Adipocyte (in vitro differentiated cells): ENCODE results near the gene CR1.

ENCODE experiments used
- DNase-seq: peaks from one replicate; pipeline ENCODE4 v3.0.0-alpha.2; 2015; ENCODE audit warnings: low read depth
- H3K27me3 ChIP-seq: replicated peaks from 2 replicates; pipeline ENCODE4 v1.7.0; 2013; ENCODE audit warnings: mild to moderate bottlenecking, low read length, moderate library complexity; ENCODE audit not compliant: control insufficient read depth, insufficient read depth
- H3K36me3 ChIP-seq: 2 replicates; pipeline ENCODE4 v1.7.0; 2013; ENCODE audit warnings: low read length, mild to moderate bottlenecking, moderate library complexity; ENCODE audit not compliant: control insufficient read depth, insufficient read depth, severe bottlenecking
- H3K4me1 ChIP-seq: 2 replicates; pipeline ENCODE4 v1.7.0; 2013; ENCODE audit warnings: mild to moderate bottlenecking, low read length, moderate library complexity; ENCODE audit not compliant: control insufficient read depth, insufficient read depth
- H3K4me3 ChIP-seq: 2 replicates; pipeline ENCODE4 v1.7.0; 2013; ENCODE audit warnings: mild to moderate bottlenecking, low read length, moderate library complexity
- H3K9ac ChIP-seq: 2 replicates; pipeline ENCODE4 v1.7.0; 2013; ENCODE audit warnings: mild to moderate bottlenecking, low read length, moderate library complexity
- H3K9me3 ChIP-seq: 2 replicates; pipeline ENCODE4 v1.7.0; 2013; ENCODE audit warnings: mild to moderate bottlenecking, low read length, moderate library complexity; ENCODE audit not compliant: control insufficient read depth

Gene CR1

DNA sequence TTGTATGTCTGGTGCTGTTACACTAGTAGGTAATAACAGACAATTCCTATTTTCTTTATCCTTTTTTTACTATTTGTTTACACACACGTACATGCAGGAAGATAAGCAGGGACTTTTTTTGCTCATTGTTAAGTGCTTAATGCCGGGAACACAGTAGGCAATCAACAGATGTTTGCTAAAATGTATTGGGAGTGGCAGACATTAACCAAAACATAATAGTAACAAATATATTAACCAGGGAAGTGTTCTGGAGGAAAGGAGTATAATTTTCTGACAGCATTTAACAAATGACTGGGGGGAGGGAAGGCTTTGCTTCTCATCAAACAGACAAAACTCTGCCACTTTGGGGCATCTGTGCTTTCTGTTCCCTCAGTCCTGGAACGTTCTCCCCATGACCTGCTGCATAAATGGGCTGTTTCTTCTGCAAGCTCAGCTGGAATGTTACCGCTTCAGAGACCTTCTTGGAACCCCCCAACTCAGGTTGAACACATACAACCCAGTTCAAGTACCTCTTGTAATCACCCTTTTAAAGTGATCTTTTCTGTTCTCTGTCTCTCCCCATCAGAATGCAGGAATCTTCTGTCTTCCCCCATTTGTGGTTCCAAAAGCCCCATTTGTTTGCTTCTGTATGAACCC lies 151.1 kb downstream of the CR1 start:
- no peaks in the 10 kb centered on the region for H3K9me3 ChIP-seq
- no peak overlapping the region for H3K9ac ChIP-seq
- DNase-seq: no peak
- H3K4me1 ChIP-seq: peaks cover 7% of the 10 kb centered on the region
- no peaks in the 10 kb centered on the region for H3K36me3 ChIP-seq
- no peak overlapping the region for H3K4me3 ChIP-seq
- peaks cover 14% of the 10 kb centered on the region for H3K27me3 ChIP-seq

DNA sequence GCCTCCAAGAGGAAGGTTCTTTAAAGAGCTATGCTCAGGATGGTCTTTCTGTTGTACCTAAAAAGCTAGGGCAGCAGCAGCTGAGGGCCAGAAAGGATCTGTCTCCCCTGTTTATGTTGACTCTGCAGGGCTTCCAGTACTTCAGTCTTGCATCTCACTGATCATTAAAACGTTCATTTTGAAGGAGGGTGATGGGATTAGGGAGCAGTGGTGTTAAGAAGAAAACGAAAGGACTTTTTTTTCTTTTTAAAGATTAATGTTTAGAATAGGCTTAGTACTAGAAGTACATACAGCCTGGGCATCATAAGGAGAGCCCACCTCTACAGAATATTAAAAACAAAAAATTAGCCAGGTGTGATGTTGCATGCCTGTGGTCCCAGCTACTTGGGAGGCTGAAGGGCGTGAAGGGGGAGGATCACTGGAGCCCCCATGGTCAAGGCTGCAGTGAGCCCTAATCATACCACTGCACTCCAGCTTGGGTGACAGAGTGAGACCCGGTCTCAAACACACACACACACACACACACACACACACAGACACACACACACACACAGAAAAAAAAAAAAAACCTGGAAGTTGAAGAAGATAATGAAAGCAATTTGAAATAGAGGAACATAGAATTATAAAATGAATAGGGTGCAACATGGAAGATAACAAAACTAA lies 151.8 kb downstream of the CR1 start:
- Histone ChIP-seq H3K36me3 (no peaks in the 10 kb centered on the region), H3K9me3 (no peaks in the 10 kb centered on the region), H3K27me3 (peaks cover 14% of the 10 kb centered on the region), H3K4me1 (peaks cover 7% of the 10 kb centered on the region), H3K9ac (no peak overlapping the region), H3K4me3 (no peak overlapping the region)
- DNase-seq: no peak

DNA sequence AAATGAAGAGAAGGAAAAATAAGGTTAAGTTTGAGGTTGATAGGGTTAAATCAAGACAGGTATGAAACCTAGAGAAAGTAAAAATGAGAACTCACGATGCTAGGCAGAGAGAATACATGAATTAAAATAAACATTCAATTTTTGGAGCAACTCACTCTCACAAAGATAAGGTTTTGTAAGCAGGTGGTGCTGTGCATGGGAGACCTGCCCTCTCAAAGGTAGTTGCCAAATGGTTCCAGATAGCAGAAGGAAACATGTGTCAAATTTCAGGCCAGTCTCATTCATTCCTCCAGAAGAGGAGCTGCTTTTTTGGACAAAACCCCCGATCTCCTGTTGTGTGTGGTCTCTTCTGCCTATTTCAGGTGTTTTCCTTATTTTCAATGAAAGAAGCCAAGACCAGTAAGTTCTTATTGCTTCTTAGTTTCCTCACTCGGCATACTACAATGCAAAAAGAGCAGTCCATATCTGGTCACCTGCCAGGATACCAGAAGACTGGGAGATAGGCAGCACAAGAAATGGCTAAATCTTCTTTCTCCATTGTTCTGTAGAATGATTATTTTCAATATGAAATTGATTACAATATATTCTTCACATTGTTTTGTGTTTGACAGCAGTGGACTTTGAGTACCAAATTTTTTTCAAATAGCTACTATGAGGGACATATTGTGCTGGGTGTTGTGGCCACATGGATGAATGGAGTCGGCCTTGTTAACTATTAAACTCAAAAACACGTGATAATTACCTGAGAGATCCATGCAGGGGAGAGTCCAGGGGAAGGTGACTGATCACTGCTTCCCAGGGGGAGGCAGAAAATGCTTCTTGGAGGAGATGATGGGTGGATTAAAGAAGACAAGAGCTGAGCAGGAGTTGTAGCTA lies 152.6 kb downstream of the CR1 start:
- H3K4me3 ChIP-seq: no peak overlapping the region
- peaks cover 14% of the 10 kb centered on the region for H3K27me3 ChIP-seq
- DNase-seq: no peak
- no peaks in the 10 kb centered on the region for H3K9me3 ChIP-seq
- no peaks in the 10 kb centered on the region for H3K36me3 ChIP-seq
- peaks cover 7% of the 10 kb centered on the region for H3K4me1 ChIP-seq
- H3K9ac ChIP-seq: no peak overlapping the region

DNA sequence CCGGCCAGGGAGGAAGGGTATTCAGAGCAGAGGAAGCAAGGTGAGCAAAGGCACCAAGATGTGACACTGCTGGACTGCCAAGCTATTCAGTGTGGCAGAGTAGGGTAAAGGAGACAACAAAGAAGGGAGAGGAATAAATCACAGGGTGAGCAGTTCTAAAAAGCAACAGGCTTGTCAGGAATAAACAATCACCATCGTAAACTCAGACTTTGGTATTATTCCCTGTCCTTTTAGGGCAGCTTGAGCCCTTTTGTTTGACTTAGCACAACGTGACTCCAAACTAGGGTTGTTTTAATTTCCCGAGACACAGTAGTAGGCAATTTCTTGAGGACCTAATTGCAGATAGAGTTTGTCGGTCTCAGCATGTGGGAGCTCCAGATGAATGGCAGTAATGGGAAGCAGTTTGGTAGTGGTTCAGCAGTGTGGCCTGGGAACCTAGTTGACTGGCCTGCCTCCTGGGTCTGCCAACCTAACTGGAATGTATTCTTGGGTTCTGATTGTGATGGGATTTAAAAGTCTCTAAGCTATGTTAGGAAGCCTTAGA lies 153.3 kb downstream of the CR1 start:
- no peaks in the 10 kb centered on the region for H3K9me3 ChIP-seq
- H3K4me3 ChIP-seq: no peak overlapping the region
- no peak for DNase-seq
- H3K4me1 ChIP-seq: peaks cover 5% of the 10 kb centered on the region
- no peak overlapping the region for H3K9ac ChIP-seq
- H3K36me3 ChIP-seq: no peaks in the 10 kb centered on the region
- peaks cover 14% of the 10 kb centered on the region for H3K27me3 ChIP-seq

DNA sequence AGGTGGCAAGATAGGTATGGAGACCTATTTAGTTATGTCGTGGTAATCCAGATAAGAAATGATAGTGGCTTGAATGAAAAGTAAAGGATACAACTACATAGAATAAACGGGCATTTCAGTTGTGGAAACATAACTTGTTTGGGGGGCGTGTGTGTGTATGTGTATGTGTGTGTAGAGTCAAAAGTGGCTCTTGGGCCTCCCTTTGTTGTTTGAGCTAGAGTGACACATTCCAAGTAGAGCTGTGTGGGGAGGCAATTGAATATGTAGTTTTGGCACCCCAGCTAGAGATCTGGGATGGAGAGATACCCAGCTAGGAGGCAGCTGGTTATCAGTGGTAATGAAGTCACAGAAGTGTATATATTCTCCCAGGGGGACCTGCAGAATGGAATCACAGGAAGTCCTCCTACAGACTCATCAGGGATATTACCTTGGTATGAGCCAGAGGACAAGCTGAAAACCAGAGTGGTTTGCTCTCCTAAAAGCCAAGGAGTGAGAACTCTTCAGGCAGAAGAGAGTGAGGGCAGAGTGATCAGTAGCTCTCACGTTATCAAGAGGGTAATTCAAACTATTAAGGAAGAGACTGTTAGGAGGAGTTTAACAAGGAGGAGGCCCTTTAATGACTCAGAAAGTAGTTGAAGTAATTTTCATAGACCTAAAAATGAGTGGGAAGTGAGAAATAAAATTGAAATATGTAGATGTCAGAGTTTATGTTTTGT lies 154.1 kb downstream of the CR1 start:
- no peak for DNase-seq
- Histone ChIP-seq H3K4me1 (no peaks in the 10 kb centered on the region), H3K9me3 (no peaks in the 10 kb centered on the region), H3K9ac (no peak overlapping the region), H3K4me3 (no peak overlapping the region), H3K27me3 (peaks cover 14% of the 10 kb centered on the region), H3K36me3 (no peaks in the 10 kb centered on the region)

DNA sequence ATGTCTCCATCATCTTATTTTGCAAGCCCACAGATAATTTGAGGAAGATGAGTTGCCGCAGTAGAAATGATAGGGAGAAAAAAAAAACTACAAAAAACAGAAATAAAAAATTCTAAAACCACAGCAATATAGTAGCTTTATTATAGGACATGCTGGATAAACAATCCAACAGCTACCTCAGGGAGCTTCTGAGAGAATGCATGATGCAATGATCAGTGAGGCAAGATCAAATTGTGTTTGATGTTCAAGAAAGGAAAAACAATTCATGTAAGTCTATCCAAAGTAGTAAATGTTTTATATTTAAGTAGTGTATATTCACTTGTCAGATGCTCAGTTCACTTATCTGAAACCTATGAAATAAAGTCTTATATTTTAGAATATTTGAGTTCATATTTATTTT lies 155.6 kb downstream of the CR1 start:
- no peaks in the 10 kb centered on the region for H3K4me1 ChIP-seq
- no peak overlapping the region for H3K9ac ChIP-seq
- H3K27me3 ChIP-seq: peaks cover 14% of the 10 kb centered on the region
- H3K4me3 ChIP-seq: no peak overlapping the region
- H3K9me3 ChIP-seq: no peaks in the 10 kb centered on the region
- H3K36me3 ChIP-seq: no peaks in the 10 kb centered on the region
- DNase-seq: peak; percentile 30

DNA sequence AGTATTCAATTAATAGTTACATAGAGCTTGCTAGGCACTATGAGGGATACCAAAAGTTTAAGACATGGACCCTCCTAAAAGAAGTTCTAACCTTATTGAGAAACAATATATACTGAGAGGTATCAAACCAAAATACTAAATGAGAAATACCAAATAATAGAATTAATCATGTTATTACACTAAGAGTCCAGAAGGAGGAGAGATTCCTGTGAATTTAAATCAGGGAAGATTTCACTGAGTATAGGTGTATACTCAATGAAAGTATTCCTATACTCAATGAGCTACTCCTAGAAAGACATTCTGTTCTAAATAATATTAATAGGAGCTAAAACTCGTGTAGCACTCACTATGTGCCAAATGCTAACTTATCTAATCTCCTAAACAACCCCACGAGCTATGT lies 158.4 kb downstream of the CR1 start:
- Histone ChIP-seq H3K9me3 (no peaks in the 10 kb centered on the region), H3K36me3 (no peaks in the 10 kb centered on the region), H3K4me3 (no peak overlapping the region), H3K4me1 (no peaks in the 10 kb centered on the region), H3K9ac (no peak overlapping the region), H3K27me3 (peaks cover 9% of the 10 kb centered on the region)
- DNase-seq: peak; percentile 14

DNA sequence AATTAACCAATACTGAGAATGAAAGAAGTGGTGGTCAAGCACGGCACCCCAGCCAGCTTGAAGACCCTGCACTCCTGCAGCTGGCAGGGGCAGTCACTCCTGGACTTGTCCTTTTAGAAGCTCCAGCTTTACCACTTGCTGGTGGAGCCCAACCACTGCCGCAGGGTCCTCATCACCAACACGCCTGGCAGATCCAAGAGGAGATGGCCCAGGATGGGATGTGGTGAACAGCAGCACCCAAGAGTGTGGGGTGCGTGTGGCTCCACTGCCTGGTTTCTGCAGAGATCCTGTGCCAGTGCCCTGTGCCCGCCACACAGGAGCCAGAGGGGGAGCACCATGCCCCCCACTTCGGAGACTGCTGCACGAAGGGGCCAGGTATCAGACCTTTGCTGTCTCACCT lies 162.5 kb downstream of the CR1 start:
- H3K4me3 ChIP-seq: no peak overlapping the region
- no peaks in the 10 kb centered on the region for H3K4me1 ChIP-seq
- DNase-seq: no peak
- H3K36me3 ChIP-seq: no peaks in the 10 kb centered on the region
- peaks cover 8% of the 10 kb centered on the region for H3K27me3 ChIP-seq
- no peak overlapping the region for H3K9ac ChIP-seq
- no peaks in the 10 kb centered on the region for H3K9me3 ChIP-seq

DNA sequence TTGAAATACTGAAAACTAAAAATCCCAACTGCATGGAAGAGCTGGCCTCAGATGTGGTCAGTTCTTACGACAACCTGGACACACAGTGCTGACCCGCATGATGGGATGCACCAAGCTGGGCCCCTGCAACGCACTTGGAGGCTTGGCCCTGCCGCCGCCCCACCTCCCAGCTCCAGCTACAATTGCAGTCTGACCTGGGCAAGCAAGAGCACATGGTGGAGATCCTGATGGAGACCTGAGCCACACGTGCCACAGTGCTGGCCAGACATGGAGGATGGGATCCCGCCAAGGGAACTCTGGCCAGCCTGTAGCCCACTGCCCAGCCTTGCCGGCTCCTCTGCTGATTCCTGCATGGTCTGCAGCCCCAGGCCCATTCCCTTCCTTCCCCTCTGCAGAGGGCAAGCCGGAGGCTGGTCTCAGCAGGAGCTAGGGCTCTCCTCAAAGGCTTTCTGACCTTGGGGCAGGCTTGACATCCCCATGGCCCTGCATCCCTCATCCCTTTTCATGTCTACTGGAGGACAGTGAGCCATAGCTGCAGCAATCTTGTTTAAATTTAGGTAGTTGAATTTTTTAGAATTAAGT lies 163.0 kb downstream of the CR1 start:
- Histone ChIP-seq H3K9ac (no peak overlapping the region), H3K27me3 (peaks cover 11% of the 10 kb centered on the region), H3K4me3 (no peak overlapping the region), H3K36me3 (no peaks in the 10 kb centered on the region), H3K9me3 (no peaks in the 10 kb centered on the region), H3K4me1 (no peaks in the 10 kb centered on the region)
- no peak for DNase-seq

DNA sequence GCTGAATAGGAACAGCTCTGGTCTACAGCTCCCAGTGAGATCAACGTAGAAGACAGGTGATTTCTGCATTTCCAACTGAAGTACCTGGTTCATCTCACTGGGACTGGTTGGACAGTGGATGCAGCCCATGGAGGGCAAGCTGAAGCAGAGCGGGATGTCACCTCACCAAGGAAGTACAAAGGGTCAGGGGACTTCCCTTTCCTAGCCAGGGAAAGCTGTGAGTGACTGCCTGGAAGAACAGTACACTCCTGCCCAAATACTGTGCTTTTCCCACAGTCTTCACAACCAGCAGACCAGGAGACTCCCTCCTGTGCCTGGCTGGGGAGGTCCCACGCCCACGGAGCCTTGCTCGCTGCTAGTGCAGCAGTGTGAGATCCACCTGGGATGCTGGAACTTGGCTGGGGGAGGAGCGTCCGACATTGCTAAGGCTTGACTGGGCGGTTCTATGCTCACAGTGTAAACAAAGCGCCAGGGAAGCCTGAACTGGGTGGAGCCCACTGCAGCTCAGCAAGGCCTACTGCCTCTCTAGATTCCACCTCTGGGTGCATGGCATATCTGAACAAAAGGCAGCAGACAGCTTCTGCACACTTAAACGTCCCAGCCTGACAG lies 163.7 kb downstream of the CR1 start:
- H3K4me3 ChIP-seq: no peak overlapping the region
- no peak overlapping the region for H3K9ac ChIP-seq

More for the DNA sequence above, 163.7 kb downstream of the CR1 start:
- DNase-seq: no peak
- peaks cover 15% of the 10 kb centered on the region for H3K27me3 ChIP-seq
- no peaks in the 10 kb centered on the region for H3K4me1 ChIP-seq
- no peaks in the 10 kb centered on the region for H3K36me3 ChIP-seq
- H3K9me3 ChIP-seq: no peaks in the 10 kb centered on the region
